Activated CD4-positive, CD25-positive, alpha-beta regulatory T cell treated with anti-CD3 and anti-CD28 coated beads, Interleukin-2, amount 50 U/mL, for 72 hours (primary cell): ENCODE results near the gene ATF7.
"Not testable (repeated sequence)": the region's sequence is repeated elsewhere in the genome, so short reads cannot be mapped to it uniquely, and the experiment has no call there.

Source experiments
- DNase-seq: peaks from one replicate; pipeline ENCODE4 v3.0.0; 2021

Gene ATF7

DNA sequence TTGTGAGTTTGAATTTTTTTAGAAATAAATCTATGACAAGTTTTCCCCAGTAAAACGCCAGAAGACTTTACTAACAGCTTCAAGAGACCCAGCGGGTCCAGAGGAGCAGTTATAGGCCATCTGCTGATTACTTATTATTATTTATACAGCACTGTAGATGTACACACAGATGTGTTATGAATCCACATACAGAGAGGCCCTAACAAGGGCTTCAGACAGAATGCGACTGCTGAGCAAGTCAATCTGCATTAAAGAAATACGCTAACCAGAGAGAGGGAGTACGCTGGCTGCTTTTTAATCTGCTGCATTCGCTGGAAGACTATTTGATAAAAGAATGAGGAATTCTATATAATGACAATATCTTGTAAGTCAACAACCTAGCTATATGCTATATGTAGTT is 32.5 kb downstream of the ATF7 start:
- DNase-seq: no peak

DNA sequence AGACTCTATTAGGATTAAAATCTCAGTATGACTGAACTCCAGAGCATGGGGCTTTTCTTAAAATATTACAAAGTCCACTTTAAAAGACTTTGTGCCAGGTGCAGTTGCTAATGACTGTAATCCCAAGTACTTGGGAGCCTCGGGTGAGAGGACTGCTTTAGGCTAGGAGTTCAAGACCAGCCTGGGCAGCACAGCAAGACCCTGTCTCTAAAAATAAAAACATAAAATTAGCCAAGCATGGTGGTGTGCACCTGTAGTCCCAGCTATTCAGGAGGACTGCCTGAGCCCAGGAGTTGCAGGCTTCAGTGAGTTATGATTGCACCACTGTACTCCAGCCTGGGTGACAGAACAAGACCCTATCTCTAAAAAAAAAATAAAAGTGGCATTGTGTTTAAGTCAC is 33.2 kb downstream of the ATF7 start:
- DNase-seq: no peak

DNA sequence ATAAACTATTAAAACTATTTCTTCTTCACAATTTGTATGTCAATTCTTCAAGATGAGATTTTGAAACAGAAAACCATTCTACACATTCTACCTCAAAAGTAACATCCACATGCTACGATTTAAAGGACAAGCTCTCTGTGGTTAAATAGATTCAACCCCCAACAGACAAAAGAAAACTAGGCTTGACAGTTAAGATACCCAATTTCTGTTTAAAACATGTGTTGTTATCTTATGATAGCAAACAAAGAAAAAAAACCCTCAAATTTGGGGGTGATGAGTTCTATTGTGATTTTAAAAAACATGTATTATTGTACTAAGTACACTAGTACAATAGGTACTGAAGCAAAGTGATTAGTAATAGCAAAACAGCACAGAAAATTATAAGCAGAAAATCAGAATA is 33.8 kb downstream of the ATF7 start:
- DNase-seq: no peak

DNA sequence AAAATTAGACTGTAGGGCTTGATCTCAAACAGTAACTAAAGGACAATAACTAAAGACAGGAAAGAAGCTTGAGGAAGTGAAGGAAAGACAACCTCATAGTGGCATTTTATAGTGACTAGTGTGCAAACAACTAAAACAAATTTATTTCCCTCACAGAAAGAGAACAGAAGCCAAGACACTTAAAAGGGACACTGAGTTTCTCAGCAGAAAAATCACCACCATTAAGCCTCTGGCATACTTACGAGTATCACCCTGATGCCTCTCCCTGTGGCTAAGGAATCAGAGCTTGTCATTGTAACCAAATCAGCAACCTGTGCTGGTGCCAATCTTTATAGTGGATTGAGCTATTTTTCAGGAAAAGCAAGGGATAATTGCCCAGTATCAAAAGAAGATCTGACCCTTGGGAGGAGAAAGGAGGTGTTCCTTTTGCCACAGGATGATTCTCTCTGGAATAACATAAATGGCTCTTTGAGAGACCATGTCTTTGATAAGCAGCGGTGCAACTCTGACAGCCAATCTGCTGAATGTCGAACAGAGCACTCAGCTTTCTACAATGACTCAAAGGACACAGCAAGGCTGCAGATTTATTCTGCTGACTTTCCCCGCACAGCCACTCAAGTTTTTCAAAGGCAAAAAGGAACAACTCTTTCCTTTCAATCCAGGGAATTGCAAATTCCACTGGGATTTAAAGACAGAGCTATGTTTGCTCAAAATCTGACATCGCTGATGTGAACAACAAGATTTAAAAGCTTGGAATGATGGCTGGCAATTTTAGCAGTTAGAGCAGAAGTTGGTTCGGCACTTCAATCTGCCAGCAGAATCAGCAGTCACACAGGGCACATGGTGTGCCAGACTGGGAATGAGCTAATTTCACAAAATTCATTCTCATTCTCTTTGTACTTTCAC is 34.6 kb downstream of the ATF7 start:
- DNase-seq: no peak

DNA sequence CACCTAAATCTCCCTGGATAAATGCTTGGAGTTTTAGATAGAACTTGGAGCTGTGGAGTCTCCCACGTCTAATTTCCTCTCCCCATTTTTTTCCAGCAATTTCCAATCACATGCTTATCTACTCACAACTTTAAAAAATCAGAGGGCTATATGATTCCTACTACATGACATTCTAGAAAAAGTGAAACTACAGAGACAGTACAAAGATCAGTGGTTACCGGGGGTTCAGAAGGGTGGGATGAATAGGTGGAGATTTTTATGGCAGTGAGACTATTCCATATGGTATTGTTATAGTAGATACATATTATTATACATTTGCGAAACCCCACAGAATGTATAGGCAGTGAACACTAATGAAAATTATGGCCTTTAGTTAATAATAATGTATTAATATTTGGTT is 35.5 kb downstream of the ATF7 start:
- no peak for DNase-seq

DNA sequence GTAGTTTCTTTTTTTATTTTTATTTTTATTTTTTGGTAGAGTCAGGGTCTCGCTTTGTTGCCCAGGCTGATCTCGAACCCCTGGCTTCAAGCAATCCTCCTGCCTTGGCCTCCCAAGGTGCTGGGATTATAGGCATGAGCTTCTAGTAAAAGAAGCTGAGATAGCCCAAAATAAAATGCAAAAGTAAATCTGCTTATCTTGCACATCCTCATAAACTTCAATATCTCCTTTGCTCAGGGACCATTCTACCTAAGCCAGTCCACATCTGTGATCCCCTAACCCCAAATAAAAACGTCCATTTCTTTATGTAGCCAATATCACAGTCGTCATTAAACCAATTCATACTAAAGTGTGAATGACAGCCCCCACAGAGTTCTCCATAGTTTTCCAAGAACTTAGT is 36.3 kb downstream of the ATF7 start:
- DNase-seq: no peak

DNA sequence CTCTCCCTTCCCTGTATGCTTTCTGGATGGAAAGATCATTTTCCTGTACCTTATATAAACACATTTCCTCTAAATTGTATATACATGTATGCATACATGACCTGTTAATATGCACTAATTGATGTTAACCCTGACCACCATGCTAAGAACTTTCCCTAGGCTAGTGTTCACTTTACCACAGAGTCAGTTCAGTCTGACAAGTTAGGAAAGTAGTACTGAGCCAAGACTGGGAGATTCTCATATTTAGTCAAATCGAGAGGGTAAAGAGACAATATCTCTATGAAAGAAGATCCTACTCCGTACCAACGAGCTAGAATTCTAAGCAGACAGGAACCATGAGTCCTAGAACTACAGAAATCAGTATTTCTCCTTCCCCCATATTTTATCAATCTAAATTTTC is 36.8 kb downstream of the ATF7 start:
- DNase-seq: no peak

DNA sequence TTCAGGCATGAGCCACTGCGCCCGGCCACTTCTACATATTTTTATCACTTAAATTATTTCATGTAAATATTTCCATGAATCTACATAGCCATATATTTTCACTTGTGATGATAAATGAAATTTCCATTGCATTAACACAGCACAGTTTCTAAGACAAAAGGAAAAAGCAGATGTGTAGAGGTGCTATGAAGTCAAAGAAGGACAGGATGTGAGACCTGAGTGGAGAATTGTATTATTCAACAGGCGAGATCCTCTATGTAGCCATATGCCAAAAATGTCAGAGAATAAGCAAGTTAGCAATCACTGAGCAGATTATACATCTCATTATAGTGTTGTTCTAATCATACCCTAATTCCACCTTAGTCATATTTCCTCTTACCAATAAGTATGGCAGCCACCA is 38.1 kb downstream of the ATF7 start:
- no peak for DNase-seq

DNA sequence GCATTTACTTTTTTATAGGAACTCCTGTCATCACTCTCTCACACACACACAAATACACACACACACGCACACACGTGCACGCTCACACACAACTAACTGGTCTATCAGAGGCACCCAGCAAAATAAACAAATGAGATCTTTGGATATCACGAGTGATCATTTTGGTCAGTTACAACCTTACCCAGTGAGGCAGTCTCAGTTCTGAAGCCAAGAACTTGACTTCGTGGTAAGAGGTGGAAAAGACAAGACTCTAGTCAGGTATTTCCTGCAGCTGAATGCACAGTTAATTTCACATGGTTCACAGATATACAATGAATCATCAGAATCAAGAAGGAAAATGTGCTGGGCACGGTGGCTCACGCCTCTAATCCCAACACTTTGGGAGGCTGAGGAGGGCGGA is 39.4 kb downstream of the ATF7 start:
- no peak for DNase-seq

DNA sequence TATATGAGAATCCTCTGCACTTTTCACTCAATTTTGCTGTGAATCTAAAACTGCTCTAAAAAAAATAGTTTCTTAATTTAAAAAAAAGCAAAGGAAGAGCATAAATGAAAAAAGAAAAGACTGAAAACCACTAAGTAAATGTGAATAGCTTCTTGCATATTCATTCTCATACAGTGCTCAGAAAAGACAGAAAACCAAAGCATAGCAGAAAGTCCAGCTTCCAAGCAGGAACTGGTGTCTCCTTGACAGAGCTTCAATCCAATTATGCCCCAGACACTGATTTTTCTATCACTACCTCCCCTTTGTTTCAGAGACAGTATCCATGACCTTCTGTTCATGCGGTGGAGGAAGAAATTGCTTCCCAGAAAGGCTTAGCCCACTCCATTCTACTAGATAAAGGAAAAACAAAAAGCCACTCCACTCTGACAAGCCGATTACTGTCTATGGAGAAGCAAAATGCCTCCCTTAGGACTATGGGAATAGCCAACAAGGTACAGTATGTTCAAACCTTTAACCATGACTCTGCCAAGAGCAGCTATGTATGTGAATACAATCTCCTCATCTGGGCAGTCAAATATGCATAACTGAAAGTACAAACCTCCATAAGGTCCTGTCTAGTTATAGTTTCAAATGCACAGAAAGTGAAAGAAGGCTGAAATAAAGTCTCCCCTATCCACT is 40.6 kb downstream of the ATF7 start:
- no peak for DNase-seq

DNA sequence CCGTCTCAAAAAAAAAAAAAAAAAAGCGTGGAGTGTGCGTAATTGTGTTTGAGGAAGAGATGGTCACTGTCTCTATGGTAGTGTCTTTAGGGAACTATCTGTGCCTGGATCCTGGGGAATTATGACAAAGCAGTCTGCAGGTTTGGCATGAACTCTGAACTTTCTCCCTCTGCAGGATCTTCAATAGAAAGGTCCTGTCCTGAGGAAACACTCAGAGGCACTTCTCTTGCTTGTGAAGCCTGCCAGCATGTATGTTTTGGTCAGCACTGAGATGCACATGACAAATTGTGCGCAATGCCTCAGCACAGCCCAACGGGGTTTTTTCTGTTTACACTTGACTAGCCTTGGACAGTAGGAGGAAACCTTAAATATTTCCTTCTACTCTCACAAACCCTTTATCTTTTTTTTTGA is 46.6 kb downstream of the ATF7 start:
- DNase-seq: no peak

DNA sequence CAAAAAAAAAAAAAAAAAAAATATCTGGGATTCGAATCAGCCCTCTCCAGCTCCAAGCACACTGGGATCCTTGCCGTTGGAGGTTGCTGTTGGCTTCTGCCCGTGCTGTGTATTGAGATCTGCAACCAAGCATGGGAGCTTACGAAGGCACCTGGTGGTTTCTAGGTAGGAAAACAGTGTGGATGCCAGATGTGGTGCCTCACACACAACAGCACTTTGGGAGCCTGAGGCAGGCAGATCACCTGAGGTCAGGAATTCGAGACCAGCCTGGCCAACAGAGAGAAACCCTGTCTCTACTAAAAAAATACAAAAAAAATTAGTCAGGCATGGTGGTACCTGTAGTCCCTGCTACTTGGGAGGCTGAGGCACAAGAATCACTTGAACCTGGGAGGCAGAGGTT is 47.4 kb downstream of the ATF7 start:
- no peak for DNase-seq

DNA sequence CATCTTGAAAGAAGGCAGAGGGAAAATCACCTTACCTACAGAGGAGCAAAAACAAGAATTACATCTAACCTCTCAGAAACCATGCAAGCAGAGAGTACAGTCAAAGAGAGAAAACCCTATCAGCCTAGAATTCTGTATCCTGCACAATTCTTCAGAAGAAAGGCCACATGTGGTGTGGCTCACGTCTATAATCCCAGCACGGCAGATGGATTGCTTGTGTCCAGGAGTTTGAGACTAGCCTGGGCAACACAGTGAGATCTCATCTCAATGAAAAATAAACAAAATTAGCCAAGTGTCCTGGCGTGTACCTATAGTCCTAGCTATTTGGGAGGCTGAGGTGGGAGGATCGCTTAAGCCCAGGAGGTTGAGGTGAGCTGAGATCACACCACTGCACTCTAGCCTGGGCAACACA is 48.2 kb downstream of the ATF7 start:
- no peak for DNase-seq

DNA sequence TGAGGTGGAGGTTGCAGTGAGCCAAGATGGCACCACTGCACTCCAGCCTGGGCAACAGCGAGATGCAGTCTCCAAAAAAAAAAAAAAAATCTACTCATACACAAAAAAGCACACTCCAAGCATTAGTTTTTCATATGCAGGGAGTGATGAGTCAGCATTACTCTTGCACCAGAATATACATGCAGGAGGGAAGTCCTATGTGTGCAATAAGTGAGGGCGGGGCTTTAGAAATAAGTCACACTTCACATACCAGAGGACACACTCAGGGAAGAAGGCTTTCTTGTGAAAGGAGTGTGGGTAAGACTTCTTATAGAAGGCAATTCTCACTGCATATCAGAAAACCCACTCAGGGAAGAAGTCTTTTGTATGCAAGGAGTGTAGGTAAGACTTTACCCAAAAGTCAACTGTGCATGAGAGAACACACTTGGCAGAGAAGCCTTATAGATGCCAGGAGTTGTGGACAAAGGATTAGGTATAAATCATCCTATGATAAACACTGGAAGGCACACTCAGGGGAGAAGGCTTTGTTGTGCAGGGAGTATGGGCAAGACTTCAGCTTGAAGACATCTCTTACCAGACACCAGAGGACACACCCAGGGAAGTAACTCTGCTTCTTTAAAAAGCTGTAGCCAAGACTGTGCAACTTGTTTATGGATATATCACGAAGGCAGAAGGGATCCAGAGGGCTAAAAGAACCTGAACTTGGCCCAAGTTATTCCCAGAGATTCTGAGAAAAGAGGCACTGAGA is 50.5 kb downstream of the ATF7 start:
- DNase-seq: no peak

DNA sequence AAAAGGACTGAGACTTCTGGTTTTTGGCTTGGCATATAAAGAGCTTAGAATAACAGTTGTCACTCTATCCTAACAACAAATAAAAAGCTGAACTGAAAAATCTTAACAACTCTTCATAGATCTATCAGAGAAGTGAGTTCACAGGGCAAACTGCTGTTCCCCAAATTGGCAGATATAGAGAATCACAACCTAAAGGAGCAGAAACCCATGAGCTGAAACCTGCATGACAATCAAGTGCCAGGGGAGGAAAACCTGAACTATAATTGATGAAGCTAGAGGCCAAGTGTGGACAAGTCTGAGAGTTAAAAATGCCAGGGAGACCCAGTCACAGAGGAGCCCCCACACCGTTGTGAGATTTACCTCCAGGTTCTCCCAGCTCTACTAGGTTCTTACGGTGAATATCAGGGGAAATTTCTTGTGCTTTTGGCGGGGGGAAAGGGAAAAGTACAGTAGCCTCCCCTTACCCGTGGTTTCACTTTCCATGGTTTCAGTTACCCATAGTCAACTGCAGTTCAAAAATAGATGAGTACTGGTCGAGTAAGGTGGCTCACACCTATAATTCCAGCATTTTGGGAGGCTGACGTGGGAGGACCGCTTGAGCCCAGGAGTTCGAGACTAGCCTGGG is 53.9 kb downstream of the ATF7 start:
- DNase-seq: no peak

DNA sequence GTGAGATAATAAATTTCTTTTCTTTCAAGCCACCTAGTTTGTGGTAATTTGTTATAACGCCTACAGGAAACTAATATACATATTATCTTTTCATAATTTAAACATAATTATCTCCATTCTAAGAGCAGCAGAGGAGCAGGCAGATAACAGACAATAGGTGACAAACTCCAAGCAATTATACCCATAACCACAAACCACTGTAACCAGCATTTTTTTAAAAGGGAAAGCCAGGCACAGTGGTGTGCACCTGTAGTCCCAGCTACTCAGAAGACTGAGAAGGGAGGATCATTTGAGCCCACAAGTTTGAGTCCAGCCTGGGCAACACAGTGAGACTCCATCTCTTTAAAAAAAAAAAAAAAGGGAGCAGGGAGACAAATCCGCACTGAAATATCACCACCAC is 54.9 kb downstream of the ATF7 start:
- DNase-seq: no peak

DNA sequence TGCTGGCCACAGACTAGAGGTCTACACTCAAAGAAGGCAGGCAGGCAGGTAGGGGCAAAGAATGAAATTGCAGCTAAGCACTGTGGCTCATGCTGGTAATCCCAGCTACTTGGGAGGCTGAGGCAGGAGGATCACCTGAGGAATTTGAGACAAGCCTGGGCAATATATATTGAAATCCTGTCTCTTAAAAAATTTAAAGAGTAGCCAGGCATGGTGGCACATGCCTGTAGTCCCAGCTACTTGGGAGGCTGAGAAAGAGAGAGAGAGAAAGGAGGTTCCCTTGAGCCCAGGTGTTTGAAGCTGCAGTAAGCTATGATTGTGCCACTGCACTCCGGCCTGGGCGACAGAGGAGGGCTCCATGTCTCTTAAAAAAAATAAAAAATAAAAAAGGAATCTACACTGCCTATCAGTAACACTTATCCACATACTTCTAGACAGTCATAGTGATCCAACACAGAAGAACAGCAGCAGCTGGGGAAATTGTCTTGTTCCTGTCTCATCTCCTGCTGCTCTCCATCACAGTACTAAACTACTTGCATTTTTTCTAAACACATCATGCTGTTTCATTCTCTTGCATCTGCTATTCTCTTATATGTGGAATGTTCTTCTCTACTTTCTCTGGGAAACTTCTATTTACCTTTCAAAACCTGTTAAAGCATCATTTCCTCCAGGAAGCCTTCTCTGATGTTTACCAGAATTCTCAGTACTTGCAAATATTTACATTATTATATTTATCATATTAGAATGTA is 57.2 kb downstream of the ATF7 start:
- no peak for DNase-seq

DNA sequence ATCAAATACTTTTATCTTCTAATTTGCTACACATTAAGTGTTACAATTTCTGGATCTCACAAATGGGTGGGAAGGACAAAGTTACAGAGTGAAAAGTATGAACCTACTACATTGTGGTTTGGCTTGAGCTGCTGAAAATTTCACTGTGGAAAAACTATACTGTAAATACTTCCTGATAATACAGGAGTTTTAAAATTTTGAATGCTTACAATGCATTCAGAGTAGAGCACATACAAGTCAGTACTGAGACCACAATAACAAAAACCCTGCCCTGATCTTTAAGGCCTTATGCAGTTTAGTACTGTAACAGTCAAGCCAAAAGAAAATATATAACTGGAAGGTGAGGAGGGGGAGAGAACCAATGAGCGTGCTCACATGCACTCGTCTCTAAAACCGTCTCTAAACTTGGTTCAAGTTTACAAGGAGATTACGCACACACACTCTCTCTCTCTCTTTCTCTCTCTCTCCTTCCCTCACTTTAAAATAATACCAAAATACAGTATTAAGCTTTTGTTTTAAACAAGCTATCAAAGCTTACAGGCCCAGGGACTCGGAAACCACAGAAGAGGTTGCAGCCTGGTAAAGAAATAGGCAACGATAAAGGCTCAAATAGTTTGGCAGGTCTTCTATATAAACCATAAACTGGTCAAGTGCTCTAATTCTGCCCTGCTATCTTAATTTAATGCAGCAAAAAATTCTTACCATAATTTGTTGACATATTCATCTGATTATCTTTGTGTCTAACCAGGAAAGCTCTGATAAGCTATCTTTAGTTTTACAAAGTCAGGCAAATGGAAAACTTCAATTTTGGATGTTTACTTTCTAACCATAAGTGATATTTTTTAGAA is 58.0 kb downstream of the ATF7 start:
- DNase-seq: no peak

DNA sequence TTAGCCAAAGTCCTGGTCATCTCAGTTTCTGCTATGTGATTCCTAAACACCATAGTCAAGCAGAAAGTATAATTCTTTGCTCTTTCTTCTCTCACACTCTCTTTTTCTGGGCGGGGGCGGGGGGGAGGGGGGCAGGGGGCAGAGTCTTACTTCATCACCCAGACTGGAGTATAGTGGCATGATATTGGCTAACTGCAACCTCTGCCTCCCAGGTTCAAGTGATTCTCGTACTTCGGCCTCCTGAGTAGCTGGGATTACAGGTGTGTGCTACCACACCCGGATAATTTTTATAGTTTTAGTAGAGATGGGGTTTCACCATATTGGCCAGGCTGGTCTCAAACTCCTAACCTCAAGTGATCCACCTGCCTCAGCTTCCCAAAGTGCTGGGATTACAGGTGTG is 60.8 kb downstream of the ATF7 start:
- DNase-seq: not testable (repeated sequence)

DNA sequence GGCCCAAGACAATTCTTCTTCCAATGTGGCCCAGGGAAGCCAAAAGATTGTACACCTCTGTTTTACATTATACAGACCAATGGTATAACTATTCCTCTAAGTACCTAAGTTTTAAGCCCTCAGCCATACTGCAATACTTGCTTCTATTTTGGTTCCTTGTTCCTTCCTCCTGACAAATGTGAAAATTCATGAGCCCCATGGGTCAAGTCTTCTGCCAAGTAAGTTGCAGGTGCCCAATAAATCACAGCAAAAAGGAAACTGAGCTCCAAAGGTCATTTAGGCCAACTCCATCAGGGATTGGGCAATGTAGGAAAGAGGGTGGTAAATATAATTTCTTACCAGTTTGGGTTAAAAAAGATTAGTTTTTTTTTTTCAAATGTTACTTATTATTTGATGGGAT is 61.2 kb downstream of the ATF7 start:
- no peak for DNase-seq

DNA sequence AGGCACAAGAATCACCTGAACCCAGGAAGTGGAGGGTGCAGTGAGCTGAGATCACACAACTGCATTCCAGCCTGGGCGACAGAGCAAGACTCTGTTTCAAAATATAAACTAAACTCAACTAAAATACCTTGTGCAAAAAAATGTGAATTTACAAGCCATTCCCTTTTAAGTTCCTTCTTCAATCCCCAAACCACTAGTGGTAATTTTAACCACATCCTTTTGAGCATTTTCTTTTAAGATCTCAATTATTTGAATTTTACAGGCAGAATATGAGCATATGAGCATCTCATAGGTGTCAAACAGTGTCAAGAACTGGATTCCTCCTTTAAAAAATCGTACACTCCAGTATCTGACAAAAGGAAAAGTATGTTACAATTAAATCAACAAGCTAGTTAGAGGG is 61.9 kb downstream of the ATF7 start:
- no peak for DNase-seq
